GM12801 (cell line): ENCODE measurements around the gene NEK7.

Source experiments
- TF ChIP-seq, protein P1 (sequence below): IDR thresholded peaks from one replicate; pipeline ENCODE4 v1.5.1; 2011; ENCODE audit warnings: control low read depth; ENCODE audit not compliant: insufficient read length; ENCODE audit errors: extremely low read depth

The NEK7 gene

DNA sequence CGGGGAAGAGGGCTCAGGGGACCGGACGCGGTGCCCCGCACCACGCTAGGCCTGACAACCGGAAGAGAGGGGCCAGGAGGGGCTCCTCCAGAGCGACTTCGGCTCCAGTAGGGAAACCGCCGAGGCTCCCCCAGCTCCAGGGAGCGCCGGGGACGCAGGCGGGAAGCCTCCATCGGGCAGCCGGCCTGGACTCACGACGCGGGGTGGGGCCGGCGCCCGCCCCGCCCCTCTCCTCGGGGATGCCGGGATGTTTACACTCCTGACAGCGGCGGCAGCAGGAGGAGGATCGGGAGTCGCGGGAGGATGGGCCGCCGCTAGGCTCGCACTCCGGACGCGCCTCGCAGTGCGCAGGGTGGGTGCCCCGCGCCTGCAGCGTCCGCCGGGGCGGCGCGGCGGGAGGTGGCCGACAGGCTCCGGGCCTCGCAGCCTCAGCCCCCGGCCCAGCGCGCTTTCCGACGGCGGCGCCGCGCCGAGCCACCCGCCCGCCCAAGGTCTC is at the start of gene NEK7:
NEK7 (plus strand) TSS at position 254 of the 496 bp plus-strand sequence. CDS start 75,583 bp downstream, outside the sequence.
- TF ChIP-seq, protein P1, sequence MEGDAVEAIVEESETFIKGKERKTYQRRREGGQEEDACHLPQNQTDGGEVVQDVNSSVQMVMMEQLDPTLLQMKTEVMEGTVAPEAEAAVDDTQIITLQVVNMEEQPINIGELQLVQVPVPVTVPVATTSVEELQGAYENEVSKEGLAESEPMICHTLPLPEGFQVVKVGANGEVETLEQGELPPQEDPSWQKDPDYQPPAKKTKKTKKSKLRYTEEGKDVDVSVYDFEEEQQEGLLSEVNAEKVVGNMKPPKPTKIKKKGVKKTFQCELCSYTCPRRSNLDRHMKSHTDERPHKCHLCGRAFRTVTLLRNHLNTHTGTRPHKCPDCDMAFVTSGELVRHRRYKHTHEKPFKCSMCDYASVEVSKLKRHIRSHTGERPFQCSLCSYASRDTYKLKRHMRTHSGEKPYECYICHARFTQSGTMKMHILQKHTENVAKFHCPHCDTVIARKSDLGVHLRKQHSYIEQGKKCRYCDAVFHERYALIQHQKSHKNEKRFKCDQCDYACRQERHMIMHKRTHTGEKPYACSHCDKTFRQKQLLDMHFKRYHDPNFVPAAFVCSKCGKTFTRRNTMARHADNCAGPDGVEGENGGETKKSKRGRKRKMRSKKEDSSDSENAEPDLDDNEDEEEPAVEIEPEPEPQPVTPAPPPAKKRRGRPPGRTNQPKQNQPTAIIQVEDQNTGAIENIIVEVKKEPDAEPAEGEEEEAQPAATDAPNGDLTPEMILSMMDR, result no peak

- TF ChIP-seq, protein P1, result no peak
Observed at GRCh38 chr1:198107091-198107501, 49.7 kb upstream of the NEK7 start.

DNA sequence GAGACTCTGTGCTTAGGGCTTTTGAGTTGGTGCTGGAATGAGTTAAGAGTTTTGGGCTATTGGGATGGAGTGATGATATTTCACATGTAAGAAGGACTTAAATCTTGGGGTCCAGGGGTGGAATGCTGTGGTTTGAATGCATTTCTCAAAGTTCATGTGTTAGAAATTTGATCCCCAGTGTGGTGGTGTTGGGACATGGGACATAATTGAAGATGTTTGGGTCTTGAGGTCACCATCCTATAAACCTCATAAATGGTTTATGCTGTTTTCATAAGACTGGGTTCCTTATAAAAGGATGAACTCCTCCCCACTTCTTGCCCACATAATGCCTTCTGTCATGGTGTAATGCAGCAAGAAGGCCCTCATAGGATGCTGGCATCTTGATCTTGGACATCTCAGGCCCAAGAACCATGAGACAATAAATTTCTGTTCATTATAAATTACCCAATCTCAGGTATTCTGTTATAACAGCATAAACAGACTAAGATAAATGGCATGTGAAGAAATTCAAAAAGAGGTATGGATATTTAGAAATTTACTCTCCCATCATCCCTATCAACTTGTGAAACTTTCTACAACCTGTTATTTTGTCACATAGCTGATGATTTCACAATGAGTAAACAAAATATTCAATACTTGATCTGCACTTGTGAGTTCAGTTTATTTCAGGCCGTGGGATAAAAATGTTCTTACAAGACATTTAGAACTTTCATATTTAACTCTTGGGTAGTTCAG is 48.0 kb upstream of the NEK7 start:
- TF ChIP-seq, protein P1, result no peak

- TF ChIP-seq, protein P1, result no peak
Observed at GRCh38 chr1:198109371-198109715, 47.5 kb upstream of the NEK7 start.

- TF ChIP-seq, protein P1, result no peak
Observed at GRCh38 chr1:198113342-198113750, 43.5 kb upstream of the NEK7 start.

DNA sequence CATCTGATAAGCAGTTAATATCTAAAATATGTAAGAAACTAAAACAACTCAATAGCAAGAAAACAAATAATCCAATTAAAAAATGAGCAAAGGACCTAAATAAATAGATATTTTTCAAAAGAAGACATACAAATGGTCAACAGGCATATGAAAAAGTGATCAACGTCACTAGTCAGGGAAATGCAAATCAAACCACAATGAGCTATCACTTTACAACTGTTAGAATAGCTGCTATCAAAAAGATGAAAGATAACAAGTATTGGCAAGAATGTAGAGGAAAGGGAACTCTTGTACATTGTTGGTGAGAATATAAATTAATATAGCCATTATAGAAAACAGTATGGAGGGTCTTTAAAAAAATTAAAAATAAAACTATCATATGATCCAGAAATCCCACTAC is 40.7 kb upstream of the NEK7 start:
- TF ChIP-seq, protein P1, result no peak

DNA sequence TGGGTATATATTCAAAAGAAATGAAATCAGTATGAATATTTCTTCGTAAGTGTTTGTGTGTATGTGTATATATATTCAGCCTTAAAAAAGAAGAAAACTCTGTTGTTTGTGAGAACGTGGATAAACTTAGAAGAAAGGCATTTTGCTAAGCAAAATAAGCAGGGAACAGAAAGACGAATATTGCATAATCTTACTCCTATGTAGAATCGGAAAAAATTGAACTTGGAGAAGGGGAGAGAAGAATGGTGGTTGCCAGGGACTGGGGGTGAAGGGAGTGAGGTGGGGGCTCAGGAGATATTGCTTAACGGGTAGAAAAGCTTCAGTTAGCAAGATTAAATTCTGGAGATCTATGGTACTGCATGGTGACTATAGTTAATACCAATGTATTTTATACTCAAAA is 40.3 kb upstream of the NEK7 start:
- TF ChIP-seq, protein P1, result no peak

DNA sequence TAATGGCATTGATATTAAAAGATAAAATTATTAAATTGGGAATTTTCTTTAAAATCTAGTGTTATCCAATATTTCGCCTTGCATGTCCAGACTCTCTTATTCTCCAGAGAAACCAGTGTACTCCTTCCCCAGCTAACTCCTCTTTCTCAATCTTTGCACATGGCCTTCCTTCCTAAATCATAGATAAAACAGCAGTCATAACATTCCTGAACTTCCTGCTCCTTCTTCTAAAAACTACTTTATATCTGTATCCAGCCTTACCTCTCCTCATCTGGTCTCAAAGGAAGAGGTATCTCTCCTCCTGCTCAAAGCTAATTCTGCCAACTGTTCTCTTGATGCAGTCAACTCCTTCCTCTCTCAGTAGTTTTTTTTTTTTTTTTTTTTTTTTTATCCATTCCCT is 39.5 kb upstream of the NEK7 start:
- TF ChIP-seq, protein P1, result no peak
